HFF-Myc (cell line): Measurements from ENCODE around the gene SEMA3C.

Experiments
- DNase-seq: peaks from one replicate; pipeline ENCODE4 v3.0.0-alpha.2; 2011; ENCODE audit warnings: low read depth; ENCODE audit errors: extremely low read depth
- H3K4me3 ChIP-seq: replicated peaks from 2 replicates; pipeline ENCODE4 v1.5.1; 2011; ENCODE audit warnings: low read depth, mild to moderate bottlenecking, control low read depth, low read length
- CTCF ChIP-seq: IDR thresholded peaks from 2 replicates; pipeline ENCODE4 v1.5.1; 2012; ENCODE audit warnings: mild to moderate bottlenecking, low read depth, low read length, control low read depth; ENCODE audit errors: missing control alignments

Gene SEMA3C

GRCh38 chr7:80722616-80723195, 196.1 kb downstream of the SEMA3C start:
- no peak for TF ChIP-seq CTCF
- H3K4me3 ChIP-seq: no peak overlapping the region
- DNase-seq: peak; percentile 97

GRCh38 chr7:80721883-80722615, 196.8 kb downstream of the SEMA3C start:
- DNase-seq: no peak
- no peak overlapping the region for H3K4me3 ChIP-seq
- TF ChIP-seq CTCF: no peak

- H3K4me3 ChIP-seq: no peak overlapping the region
- DNase-seq: no peak
- no peak for TF ChIP-seq CTCF
Observed at GRCh38 chr7:80720146-80720545, 198.7 kb downstream of the SEMA3C start.

GRCh38 chr7:80719261-80719660, 199.6 kb downstream of the SEMA3C start:
- H3K4me3 ChIP-seq: no peak overlapping the region
- no peak for TF ChIP-seq CTCF
- DNase-seq: no peak

- no peak for TF ChIP-seq CTCF
- DNase-seq: no peak
- no peak overlapping the region for H3K4me3 ChIP-seq
Observed at GRCh38 chr7:80711531-80711930, 207.3 kb downstream of the SEMA3C start.

- no peak for DNase-seq
- no peak for TF ChIP-seq CTCF
- H3K4me3 ChIP-seq: no peak overlapping the region
Observed at GRCh38 chr7:80708123-80708522, 210.7 kb downstream of the SEMA3C start.
